Measurements from ENCODE around the gene OR56A1. TPM values are rescaled to one million over a fixed set of nuclear protein-coding genes. Genes with fewer than 3 reads are reported as not detected.

The OR56A1 gene
- total and polyA plus RNA-seq, 9 of the 15 experiments (the other 6 are each of a cell fraction or from before 2014, with no cell fraction given): not detected

DNA sequence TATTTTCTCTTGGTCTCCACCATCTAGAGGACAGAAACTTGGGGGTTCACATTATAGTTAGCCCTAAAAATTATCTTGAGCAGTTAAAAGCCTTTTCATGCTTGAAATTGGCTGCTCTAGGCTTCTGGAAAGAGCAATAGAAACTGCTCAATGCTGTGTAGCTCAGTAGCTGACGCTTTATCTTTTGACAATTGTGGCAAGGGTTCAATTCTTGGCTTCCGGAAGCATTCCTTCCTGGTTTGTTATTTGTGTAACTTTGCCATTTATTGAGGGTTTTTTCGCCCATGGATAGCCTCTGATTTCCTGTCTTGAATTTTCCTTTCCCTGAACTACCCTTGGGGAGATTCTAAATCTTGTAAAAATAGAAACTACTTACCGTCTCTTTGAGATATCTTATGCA, 10.3 kb upstream of the OR56A1 start (continued):
- TF ChIP-seq, protein P1, sequence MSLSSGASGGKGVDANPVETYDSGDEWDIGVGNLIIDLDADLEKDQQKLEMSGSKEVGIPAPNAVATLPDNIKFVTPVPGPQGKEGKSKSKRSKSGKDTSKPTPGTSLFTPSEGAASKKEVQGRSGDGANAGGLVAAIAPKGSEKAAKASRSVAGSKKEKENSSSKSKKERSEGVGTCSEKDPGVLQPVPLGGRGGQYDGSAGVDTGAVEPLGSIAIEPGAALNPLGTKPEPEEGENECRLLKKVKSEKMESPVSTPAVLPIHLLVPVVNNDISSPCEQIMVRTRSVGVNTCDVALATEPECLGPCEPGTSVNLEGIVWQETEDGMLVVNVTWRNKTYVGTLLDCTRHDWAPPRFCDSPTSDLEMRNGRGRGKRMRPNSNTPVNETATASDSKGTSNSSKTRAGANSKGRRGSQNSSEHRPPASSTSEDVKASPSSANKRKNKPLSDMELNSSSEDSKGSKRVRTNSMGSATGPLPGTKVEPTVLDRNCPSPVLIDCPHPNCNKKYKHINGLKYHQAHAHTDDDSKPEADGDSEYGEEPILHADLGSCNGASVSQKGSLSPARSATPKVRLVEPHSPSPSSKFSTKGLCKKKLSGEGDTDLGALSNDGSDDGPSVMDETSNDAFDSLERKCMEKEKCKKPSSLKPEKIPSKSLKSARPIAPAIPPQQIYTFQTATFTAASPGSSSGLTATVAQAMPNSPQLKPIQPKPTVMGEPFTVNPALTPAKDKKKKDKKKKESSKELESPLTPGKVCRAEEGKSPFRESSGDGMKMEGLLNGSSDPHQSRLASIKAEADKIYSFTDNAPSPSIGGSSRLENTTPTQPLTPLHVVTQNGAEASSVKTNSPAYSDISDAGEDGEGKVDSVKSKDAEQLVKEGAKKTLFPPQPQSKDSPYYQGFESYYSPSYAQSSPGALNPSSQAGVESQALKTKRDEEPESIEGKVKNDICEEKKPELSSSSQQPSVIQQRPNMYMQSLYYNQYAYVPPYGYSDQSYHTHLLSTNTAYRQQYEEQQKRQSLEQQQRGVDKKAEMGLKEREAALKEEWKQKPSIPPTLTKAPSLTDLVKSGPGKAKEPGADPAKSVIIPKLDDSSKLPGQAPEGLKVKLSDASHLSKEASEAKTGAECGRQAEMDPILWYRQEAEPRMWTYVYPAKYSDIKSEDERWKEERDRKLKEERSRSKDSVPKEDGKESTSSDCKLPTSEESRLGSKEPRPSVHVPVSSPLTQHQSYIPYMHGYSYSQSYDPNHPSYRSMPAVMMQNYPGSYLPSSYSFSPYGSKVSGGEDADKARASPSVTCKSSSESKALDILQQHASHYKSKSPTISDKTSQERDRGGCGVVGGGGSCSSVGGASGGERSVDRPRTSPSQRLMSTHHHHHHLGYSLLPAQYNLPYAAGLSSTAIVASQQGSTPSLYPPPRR (CRISPR knock-in tag; IDR thresholded peaks at IDR 0.05; ENCODE audit: borderline replicate concordance): no peak
- TF ChIP-seq MEIS2 (IDR thresholded peaks at IDR 0.05; ENCODE audit: partially characterized antibody) (no peak), KLF6 (CRISPR knock-in tag; IDR thresholded peaks at IDR 0.05; ENCODE audit: borderline replicate concordance) (no peak), RBM14 (IDR thresholded peaks at IDR 0.05; ENCODE audit: borderline replicate concordance, insufficient read depth, low read depth, low read length) (no peak), NR2C2 (CRISPR knock-in tag; IDR thresholded peaks at IDR 0.05) (no peak), NR2C2 (tag; IDR thresholded peaks at IDR 0.05) (no peak), FOXJ2 (tag; IDR thresholded peaks at IDR 0.05) (no peak), ZNF140 (CRISPR knock-in tag; IDR thresholded peaks at IDR 0.05) (no peak), SAP30 (IDR thresholded peaks at IDR 0.05; ENCODE audit: borderline replicate concordance, insufficient read depth, low read depth, low read length, poor library complexity, severe bottlenecking) (no peak)
- TF ChIP-seq, protein P2, sequence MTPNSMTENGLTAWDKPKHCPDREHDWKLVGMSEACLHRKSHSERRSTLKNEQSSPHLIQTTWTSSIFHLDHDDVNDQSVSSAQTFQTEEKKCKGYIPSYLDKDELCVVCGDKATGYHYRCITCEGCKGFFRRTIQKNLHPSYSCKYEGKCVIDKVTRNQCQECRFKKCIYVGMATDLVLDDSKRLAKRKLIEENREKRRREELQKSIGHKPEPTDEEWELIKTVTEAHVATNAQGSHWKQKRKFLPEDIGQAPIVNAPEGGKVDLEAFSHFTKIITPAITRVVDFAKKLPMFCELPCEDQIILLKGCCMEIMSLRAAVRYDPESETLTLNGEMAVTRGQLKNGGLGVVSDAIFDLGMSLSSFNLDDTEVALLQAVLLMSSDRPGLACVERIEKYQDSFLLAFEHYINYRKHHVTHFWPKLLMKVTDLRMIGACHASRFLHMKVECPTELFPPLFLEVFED (CRISPR knock-in tag; conservative IDR thresholded peaks at IDR 0.05): no peak
- TF ChIP-seq, protein P3, sequence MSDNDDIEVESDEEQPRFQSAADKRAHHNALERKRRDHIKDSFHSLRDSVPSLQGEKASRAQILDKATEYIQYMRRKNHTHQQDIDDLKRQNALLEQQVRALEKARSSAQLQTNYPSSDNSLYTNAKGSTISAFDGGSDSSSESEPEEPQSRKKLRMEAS (CRISPR knock-in tag; IDR thresholded peaks at IDR 0.05): no peak
